Neural cell (in vitro differentiated cells): ENCODE measurements around the gene LRP1. TPM values are rescaled to one million over a fixed set of nuclear protein-coding genes. Genes with fewer than 3 reads are reported as not detected.

Source experiments
- H2AFZ ChIP-seq: fragments of 200-600, 300-800 bp; sonication (generic), shearing (Covaris generic); 2 replicates; pipeline ENCODE4 v1.6.0; 2014; ENCODE audit warnings: low read depth, mild to moderate bottlenecking, antibody characterized with exemption, low read length, moderate library complexity
- H3F3A ChIP-seq: fragments of 200-600 bp; shearing (Covaris generic); 2 replicates; pipeline ENCODE4 v1.6.1; 2016; ENCODE audit warnings: mild to moderate bottlenecking, moderate library complexity, mixed read lengths, antibody characterized with exemption, low read length; ENCODE audit not compliant: insufficient read depth, poor library complexity, severe bottlenecking
- H3K27ac ChIP-seq: fragments of 200-600, 300-800 bp; sonication (generic), shearing (Covaris generic); 2 replicates; pipeline ENCODE4 v1.5.1; 2014; ENCODE audit warnings: mild to moderate bottlenecking, low read length, moderate library complexity
- H3K27me3 ChIP-seq: fragments of 300-800, 200-600 bp; sonication (generic), shearing (Covaris generic); 2 replicates; pipeline ENCODE4 v1.6.0; 2014; ENCODE audit warnings: mild to moderate bottlenecking, low read depth, low read length, moderate library complexity; ENCODE audit not compliant: insufficient read depth
- H3K36me3 ChIP-seq: fragments of 300-800, 200-600 bp; sonication (generic), shearing (Covaris generic); 2 replicates; pipeline ENCODE4 v1.5.1; 2014; ENCODE audit warnings: mild to moderate bottlenecking, antibody characterized with exemption, low read length, moderate library complexity; ENCODE audit not compliant: insufficient read depth
- H3K4me2 ChIP-seq: fragments of 300-800, 200-600 bp; sonication (generic), shearing (Covaris generic); 2 replicates; pipeline ENCODE4 v1.6.0; 2014; ENCODE audit warnings: mild to moderate bottlenecking, low read length
- H3K4me3 ChIP-seq: fragments of 300-800, 200-600 bp; sonication (generic), shearing (Covaris generic); 2 replicates; pipeline ENCODE4 v1.5.1; 2014; ENCODE audit warnings: mild to moderate bottlenecking, low read length, moderate library complexity
- H3K79me2 ChIP-seq: fragments of 200-600 bp; shearing (Covaris generic); replicated peaks from 2 replicates; pipeline ENCODE4 v1.6.0; 2014; ENCODE audit warnings: mild to moderate bottlenecking, low read length, moderate library complexity; ENCODE audit not compliant: insufficient read depth
- H3K9ac ChIP-seq: fragments of 300-800, 200-600 bp; sonication (generic), shearing (Covaris generic); 2 replicates; pipeline ENCODE4 v1.6.1; 2016; ENCODE audit warnings: mild to moderate bottlenecking, low read length, mixed read lengths
- H3K9me2 ChIP-seq: fragments of 200-600 bp; shearing (Covaris generic); 2 replicates; pipeline ENCODE4 v1.6.1; 2016; ENCODE audit warnings: mild to moderate bottlenecking, low read length, mixed read lengths; ENCODE audit not compliant: insufficient read depth
- H3K9me3 ChIP-seq: fragments of 200-600, 300-800 bp; sonication (generic), shearing (Covaris generic); 2 replicates; pipeline ENCODE4 v1.6.1; 2016; ENCODE audit warnings: mild to moderate bottlenecking, mixed run types, low read length, moderate library complexity, mixed read lengths
- H4K20me1 ChIP-seq: fragments of 200-600 bp; shearing (Covaris generic); 2 replicates; pipeline ENCODE4 v1.6.1; 2016; ENCODE audit warnings: mild to moderate bottlenecking, mixed run types; ENCODE audit not compliant: insufficient read depth
- EP300 ChIP-seq: fragments of 450-650 bp; conservative IDR thresholded peaks from 2 replicates; pipeline ENCODE4 v1.6.1; 2014; ENCODE audit warnings: antibody characterized with exemption, mild to moderate bottlenecking, moderate library complexity; ENCODE audit not compliant: poor library complexity, severe bottlenecking
- EZH2 ChIP-seq: fragments of 200-600, 300-800 bp; shearing (Covaris generic), sonication (generic); IDR thresholded peaks from 2 replicates; pipeline ENCODE4 v1.6.1; 2014; ENCODE audit warnings: antibody characterized with exemption, low read length, borderline replicate concordance, mild to moderate bottlenecking; ENCODE audit not compliant: insufficient read depth, poor library complexity, severe bottlenecking
- MXI1 ChIP-seq: fragments of 450-650 bp; conservative IDR thresholded peaks from 2 replicates; pipeline ENCODE4 v1.6.1; 2014; ENCODE audit warnings: antibody characterized with exemption, mild to moderate bottlenecking; ENCODE audit not compliant: poor library complexity, severe bottlenecking
- POLR2AphosphoS5 ChIP-seq: IDR thresholded peaks from 2 replicates; pipeline ENCODE4 v1.6.1; 2012
- RAD21 ChIP-seq: fragments of 450-650 bp; conservative IDR thresholded peaks from 2 replicates; pipeline ENCODE4 v1.6.1; 2014; ENCODE audit warnings: antibody characterized with exemption, mild to moderate bottlenecking, moderate library complexity
- SMC3 ChIP-seq: fragments of 450-650 bp; conservative IDR thresholded peaks from 2 replicates; pipeline ENCODE4 v1.6.1; 2014; ENCODE audit warnings: antibody characterized with exemption, mild to moderate bottlenecking, moderate library complexity; ENCODE audit not compliant: poor library complexity
- TAF1 ChIP-seq: IDR thresholded peaks from 2 replicates; pipeline ENCODE4 v1.6.1; 2012; ENCODE audit warnings: low read depth
- polyA plus RNA-seq: library from polyadenylated mRNA; depleted of rRNA; stranded (reverse); fragments of >200 nt; gene quantifications from 2 replicates; pipeline ENCODE4 v1.2.3, GENCODE V29; 2014
- TF ChIP-seq, protein P1 (sequence below): IDR thresholded peaks from 2 replicates; pipeline ENCODE4 v1.6.1; 2012; ENCODE audit warnings: borderline replicate concordance
- TF ChIP-seq, protein P2 (sequence below): fragments of 450-650 bp; IDR thresholded peaks from 2 replicates; pipeline ENCODE4 v1.5.1; 2014; ENCODE audit warnings: antibody characterized with exemption, mild to moderate bottlenecking, moderate library complexity; ENCODE audit not compliant: poor library complexity, severe bottlenecking

The LRP1 gene
- polyA plus RNA-seq, 1 donor from 2014 or later: 18.2 TPM

DNA sequence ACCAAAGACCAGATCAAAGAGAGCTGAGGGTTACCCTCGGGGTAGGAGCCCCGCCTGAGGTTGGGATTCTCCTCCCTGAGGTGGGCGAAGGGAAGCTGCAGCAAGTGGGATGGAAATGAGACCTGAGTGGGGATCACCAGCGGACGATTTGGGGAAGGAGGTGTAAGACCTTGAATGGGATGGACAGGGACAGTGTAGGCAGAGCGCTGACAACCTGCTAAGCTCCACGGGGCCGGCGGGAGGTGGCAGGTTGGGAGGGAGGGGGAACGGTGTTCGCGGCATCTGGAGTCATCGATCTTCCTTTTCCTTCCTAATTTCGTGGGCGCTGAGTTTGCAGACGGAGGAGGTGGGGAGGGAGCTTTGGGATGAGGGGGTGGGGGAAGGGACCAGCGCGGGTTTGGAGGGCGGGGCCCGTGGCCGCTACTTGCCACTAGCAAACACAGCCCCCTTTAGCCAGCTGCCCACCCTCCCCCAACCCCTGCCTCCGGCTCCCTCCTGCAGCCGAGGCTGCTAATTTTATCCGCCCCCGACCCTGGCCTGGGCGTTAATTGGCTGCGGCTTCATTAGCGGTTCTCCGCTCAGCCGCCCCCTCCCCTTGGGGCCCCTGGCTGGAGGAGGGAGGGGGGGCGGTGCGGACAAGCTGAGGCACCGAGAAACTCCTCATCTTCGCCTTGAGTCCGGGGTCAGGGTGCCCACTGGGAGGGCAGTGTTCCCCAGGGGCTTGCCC is 98.5 kb downstream of the LRP1 start:
- TF ChIP-seq EZH2 (no peak), EP300 (no peak), MXI1 (no peak), POLR2AphosphoS5 (no peak), TAF1 (no peak), SMC3 (no peak), RAD21 (no peak)
- TF ChIP-seq, protein P1, sequence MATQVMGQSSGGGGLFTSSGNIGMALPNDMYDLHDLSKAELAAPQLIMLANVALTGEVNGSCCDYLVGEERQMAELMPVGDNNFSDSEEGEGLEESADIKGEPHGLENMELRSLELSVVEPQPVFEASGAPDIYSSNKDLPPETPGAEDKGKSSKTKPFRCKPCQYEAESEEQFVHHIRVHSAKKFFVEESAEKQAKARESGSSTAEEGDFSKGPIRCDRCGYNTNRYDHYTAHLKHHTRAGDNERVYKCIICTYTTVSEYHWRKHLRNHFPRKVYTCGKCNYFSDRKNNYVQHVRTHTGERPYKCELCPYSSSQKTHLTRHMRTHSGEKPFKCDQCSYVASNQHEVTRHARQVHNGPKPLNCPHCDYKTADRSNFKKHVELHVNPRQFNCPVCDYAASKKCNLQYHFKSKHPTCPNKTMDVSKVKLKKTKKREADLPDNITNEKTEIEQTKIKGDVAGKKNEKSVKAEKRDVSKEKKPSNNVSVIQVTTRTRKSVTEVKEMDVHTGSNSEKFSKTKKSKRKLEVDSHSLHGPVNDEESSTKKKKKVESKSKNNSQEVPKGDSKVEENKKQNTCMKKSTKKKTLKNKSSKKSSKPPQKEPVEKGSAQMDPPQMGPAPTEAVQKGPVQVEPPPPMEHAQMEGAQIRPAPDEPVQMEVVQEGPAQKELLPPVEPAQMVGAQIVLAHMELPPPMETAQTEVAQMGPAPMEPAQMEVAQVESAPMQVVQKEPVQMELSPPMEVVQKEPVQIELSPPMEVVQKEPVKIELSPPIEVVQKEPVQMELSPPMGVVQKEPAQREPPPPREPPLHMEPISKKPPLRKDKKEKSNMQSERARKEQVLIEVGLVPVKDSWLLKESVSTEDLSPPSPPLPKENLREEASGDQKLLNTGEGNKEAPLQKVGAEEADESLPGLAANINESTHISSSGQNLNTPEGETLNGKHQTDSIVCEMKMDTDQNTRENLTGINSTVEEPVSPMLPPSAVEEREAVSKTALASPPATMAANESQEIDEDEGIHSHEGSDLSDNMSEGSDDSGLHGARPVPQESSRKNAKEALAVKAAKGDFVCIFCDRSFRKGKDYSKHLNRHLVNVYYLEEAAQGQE: no peak
- TF ChIP-seq, protein P2, sequence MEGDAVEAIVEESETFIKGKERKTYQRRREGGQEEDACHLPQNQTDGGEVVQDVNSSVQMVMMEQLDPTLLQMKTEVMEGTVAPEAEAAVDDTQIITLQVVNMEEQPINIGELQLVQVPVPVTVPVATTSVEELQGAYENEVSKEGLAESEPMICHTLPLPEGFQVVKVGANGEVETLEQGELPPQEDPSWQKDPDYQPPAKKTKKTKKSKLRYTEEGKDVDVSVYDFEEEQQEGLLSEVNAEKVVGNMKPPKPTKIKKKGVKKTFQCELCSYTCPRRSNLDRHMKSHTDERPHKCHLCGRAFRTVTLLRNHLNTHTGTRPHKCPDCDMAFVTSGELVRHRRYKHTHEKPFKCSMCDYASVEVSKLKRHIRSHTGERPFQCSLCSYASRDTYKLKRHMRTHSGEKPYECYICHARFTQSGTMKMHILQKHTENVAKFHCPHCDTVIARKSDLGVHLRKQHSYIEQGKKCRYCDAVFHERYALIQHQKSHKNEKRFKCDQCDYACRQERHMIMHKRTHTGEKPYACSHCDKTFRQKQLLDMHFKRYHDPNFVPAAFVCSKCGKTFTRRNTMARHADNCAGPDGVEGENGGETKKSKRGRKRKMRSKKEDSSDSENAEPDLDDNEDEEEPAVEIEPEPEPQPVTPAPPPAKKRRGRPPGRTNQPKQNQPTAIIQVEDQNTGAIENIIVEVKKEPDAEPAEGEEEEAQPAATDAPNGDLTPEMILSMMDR: no peak
- H3K27ac ChIP-seq: no peak overlapping the region
- H2AFZ ChIP-seq: no peak overlapping the region
- no peaks in the 10 kb centered on the region for H3K9me3 ChIP-seq
- H3F3A ChIP-seq: no peaks in the 10 kb centered on the region
- H3K9me2 ChIP-seq: no peaks in the 10 kb centered on the region
- no peak overlapping the region for H3K4me3 ChIP-seq
- H3K9ac ChIP-seq: no peak overlapping the region
- H3K27me3 ChIP-seq: peaks cover 62% of the 10 kb centered on the region
- H4K20me1 ChIP-seq: no peaks in the 10 kb centered on the region
- no peaks in the 10 kb centered on the region for H3K79me2 ChIP-seq
- no peaks in the 10 kb centered on the region for H3K36me3 ChIP-seq
- H3K4me2 ChIP-seq: no peak overlapping the region

DNA sequence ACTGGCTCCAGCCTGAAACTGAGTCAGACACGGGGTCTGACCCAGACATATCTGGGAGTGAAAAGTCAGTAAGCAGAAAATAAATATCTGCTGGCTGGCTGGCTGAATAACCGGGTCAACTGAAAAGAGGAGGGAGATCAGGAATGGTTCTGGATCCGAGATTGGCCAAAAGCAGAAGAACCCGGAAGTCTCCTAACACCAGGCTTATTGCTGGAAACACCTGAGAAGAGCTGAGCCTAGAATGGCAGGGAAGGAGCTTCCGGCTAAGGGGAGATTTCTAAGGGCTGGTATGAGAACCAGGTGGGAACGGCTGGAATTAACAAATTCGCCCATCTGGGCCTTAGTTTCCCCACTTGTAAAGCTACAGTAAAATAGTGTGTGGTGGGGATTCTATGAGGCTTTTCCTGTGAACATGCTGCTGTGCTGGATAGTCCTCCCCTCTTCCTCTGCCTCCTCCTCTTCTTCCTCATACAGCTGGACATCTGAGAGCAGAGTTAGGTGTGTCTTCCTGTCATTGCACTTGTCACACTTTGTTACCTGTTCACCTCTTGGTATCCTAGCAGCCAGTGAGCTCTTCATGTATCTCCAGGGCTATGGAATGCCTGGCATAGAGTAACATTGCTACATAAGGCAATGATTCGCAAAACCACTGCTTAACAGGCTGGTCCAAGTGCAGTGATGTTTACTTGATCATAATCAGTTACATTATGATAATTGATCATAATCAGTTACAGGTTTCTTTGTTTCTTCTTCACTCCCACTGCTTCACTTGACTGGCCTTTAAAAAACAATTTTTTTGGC is 99.2 kb downstream of the LRP1 start:
- no peaks in the 10 kb centered on the region for H4K20me1 ChIP-seq
- no peaks in the 10 kb centered on the region for H3K9me3 ChIP-seq
- no peak overlapping the region for H3K9ac ChIP-seq
- H2AFZ ChIP-seq: no peak overlapping the region
- H3K4me3 ChIP-seq: no peak overlapping the region
- no peaks in the 10 kb centered on the region for H3K36me3 ChIP-seq
- H3K27ac ChIP-seq: no peak overlapping the region
- peaks cover 54% of the 10 kb centered on the region for H3K27me3 ChIP-seq
- H3K79me2 ChIP-seq: no peaks in the 10 kb centered on the region
- H3K9me2 ChIP-seq: no peaks in the 10 kb centered on the region
- H3F3A ChIP-seq: no peaks in the 10 kb centered on the region
- TF ChIP-seq POLR2AphosphoS5 (no peak), MXI1 (no peak), SMC3 (no peak), EZH2 (no peak), RAD21 (no peak), TAF1 (no peak)
- TF ChIP-seq, protein P1: no peak
- TF ChIP-seq, protein P2: no peak
- no peak overlapping the region for H3K4me2 ChIP-seq
